ENCODE measurements around the gene UGT1A8. TPM values are rescaled to one million over a fixed set of nuclear protein-coding genes. Genes with fewer than 3 reads are reported as not detected.

Gene UGT1A8
- total RNA-seq, 1 experiment from 2014 or later, result not detected

- ChIA-PET RAD21 (ENCODE audit: low non-redundant PET in 1 of 2, low total read pairs in 2 of 2, uncharacterized antibody in 2 of 2, unreplicated experiment in 2 of 2) (no interaction called here), POLR2A (no interaction called here), CTCF (no interaction called here)
- TF ChIP-seq CEBPB (IDR thresholded peaks at IDR 0.05; ENCODE audit: low read depth) (no peak), POLR2AphosphoS5 (IDR thresholded peaks at IDR 0.05; ENCODE audit: low read depth, low read length) (no peak), ELF1 (IDR thresholded peaks at IDR 0.05; ENCODE audit: borderline replicate concordance, low read depth) (no peak), REST (IDR thresholded peaks at IDR 0.05; ENCODE audit: low read depth) (no peak), ZBTB33 (IDR thresholded peaks at IDR 0.05; ENCODE audit: extremely low read depth, insufficient replicate concordance, low read length) (no peak), ZNF274 (IDR thresholded peaks at IDR 0.05; ENCODE audit: low read depth, low read length) (no peak), YY1 (IDR thresholded peaks at IDR 0.05; ENCODE audit: extremely low read depth, insufficient replicate concordance, low read depth, low read length) (no peak), EZH2phosphoT487 (IDR thresholded peaks at IDR 0.05; ENCODE audit: borderline replicate concordance) (no peak), POLR2A (IDR thresholded peaks at IDR 0.05; ENCODE audit: borderline replicate concordance, extremely low read depth, insufficient read depth, insufficient read length) (no peak), TCF7L2 (IDR thresholded peaks at IDR 0.05; ENCODE audit: borderline replicate concordance, extremely low read depth, insufficient read depth, insufficient read length) (no peak), CBX3 (IDR thresholded peaks at IDR 0.05; ENCODE audit: low read depth) (no peak), EZH2 (IDR thresholded peaks at IDR 0.05) (no peak), ZFX (IDR thresholded peaks at IDR 0.05) (no peak), SP1 (IDR thresholded peaks at IDR 0.05; ENCODE audit: low read depth) (no peak), SIN3A (IDR thresholded peaks at IDR 0.05; ENCODE audit: low read depth) (no peak)
- TF ChIP-seq, protein P1, sequence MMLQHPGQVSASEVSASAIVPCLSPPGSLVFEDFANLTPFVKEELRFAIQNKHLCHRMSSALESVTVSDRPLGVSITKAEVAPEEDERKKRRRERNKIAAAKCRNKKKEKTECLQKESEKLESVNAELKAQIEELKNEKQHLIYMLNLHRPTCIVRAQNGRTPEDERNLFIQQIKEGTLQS (IDR thresholded peaks at IDR 0.05), result no peak
- TF ChIP-seq, protein P2, sequence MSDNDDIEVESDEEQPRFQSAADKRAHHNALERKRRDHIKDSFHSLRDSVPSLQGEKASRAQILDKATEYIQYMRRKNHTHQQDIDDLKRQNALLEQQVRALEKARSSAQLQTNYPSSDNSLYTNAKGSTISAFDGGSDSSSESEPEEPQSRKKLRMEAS (IDR thresholded peaks at IDR 0.05), result no peak
- TF ChIP-seq, protein P3, sequence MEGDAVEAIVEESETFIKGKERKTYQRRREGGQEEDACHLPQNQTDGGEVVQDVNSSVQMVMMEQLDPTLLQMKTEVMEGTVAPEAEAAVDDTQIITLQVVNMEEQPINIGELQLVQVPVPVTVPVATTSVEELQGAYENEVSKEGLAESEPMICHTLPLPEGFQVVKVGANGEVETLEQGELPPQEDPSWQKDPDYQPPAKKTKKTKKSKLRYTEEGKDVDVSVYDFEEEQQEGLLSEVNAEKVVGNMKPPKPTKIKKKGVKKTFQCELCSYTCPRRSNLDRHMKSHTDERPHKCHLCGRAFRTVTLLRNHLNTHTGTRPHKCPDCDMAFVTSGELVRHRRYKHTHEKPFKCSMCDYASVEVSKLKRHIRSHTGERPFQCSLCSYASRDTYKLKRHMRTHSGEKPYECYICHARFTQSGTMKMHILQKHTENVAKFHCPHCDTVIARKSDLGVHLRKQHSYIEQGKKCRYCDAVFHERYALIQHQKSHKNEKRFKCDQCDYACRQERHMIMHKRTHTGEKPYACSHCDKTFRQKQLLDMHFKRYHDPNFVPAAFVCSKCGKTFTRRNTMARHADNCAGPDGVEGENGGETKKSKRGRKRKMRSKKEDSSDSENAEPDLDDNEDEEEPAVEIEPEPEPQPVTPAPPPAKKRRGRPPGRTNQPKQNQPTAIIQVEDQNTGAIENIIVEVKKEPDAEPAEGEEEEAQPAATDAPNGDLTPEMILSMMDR (IDR thresholded peaks at IDR 0.05 in 2 of 3, conservative IDR thresholded peaks at IDR 0.05 in 1 of 3; ENCODE audit: borderline replicate concordance in 1 of 3, insufficient read depth in 1 of 3, low read depth in 2 of 3, low read length in 2 of 3), result no peak
- Histone ChIP-seq H3K9me2 (ENCODE audit: insufficient read depth) (no peaks in the 10 kb centered on the region), H3K9me3 (ENCODE audit: control insufficient read depth in 1 of 2, insufficient read depth in 1 of 2, low read depth in 1 of 2, low read length in 2 of 2) (no peaks in the 10 kb centered on the region), H3K4me3 (replicated peaks in 1 of 2; ENCODE audit: low read depth in 1 of 2, low read length in 2 of 2) (no peak overlapping the region), H3K4me1 (ENCODE audit: control insufficient read depth in 1 of 2, insufficient read depth in 2 of 2, low read length in 2 of 2) (no peaks in the 10 kb centered on the region), H3K27ac (ENCODE audit: low read depth, low read length) (no peak overlapping the region), H3K36me3 (ENCODE audit: control insufficient read depth in 1 of 2, insufficient read depth in 2 of 2, low read length in 2 of 2) (no peaks in the 10 kb centered on the region), H2AFZ (ENCODE audit: low read depth, low read length, poor library complexity, severe bottlenecking) (no peak overlapping the region), H3K9ac (ENCODE audit: low read length) (no peak overlapping the region), H4K20me1 (ENCODE audit: insufficient read depth) (no peaks in the 10 kb centered on the region), H3K27me3 (ENCODE audit: insufficient read depth, low read length) (no peaks in the 10 kb centered on the region; the same call in 1 of the 2 replicates), H3K79me2 (ENCODE audit: insufficient read depth, low read length) (no peaks in the 10 kb centered on the region), H3K4me2 (ENCODE audit: low read length) (no peak overlapping the region)
- DNase-seq (ENCODE audit: low read depth, low spot score) (no peak), ATAC-seq (no peak)
- intact Hi-C loops (cut with micrococcal nuclease), result no loop called here
- BruUV-seq (replicated peaks), result no TSS peak
Measured at GRCh38 chr2:233811732-233812131, 194.3 kb downstream of the UGT1A8 start.
